Measurements from ENCODE around the gene CHMP2B.
A peak's percentile ranks its signal among the peaks of the same experiment; 100 is the strongest.

Gene CHMP2B

GRCh38 chr3:87227104-87227834, at the start of gene CHMP2B:
CHMP2B (plus strand) TSS chr3:87227309; CDS start chr3:87227523, 214 bp downstream.
- peak; percentile 84 to 86 for DNase-seq (ENCODE audit: low read depth in 1 of 2, low spot score in 1 of 2)

- no peak for DNase-seq (ENCODE audit: low read depth in 1 of 2, low spot score in 1 of 2)
Measured at GRCh38 chr3:87179642-87180041, 47.5 kb upstream of the CHMP2B start.

GRCh38 chr3:87181551-87181950, 45.6 kb upstream of the CHMP2B start:
- DNase-seq (ENCODE audit: low read depth in 1 of 2, low spot score in 1 of 2): no peak

- DNase-seq (ENCODE audit: low read depth in 1 of 2, low spot score in 1 of 2): no peak
Measured at GRCh38 chr3:87182023-87182422, 45.1 kb upstream of the CHMP2B start.

GRCh38 chr3:87186608-87187159, 40.4 kb upstream of the CHMP2B start:
- no peak for DNase-seq (ENCODE audit: low read depth in 1 of 2, low spot score in 1 of 2)

- no peak for DNase-seq (ENCODE audit: low read depth in 1 of 2, low spot score in 1 of 2)
Measured at GRCh38 chr3:87191175-87191574, 35.9 kb upstream of the CHMP2B start.

- DNase-seq (ENCODE audit: low read depth in 1 of 2, low spot score in 1 of 2): no peak
Measured at GRCh38 chr3:87191641-87192040, 35.5 kb upstream of the CHMP2B start.

GRCh38 chr3:87196879-87197278, 30.2 kb upstream of the CHMP2B start:
- no peak for DNase-seq (ENCODE audit: low read depth in 1 of 2, low spot score in 1 of 2)

GRCh38 chr3:87197531-87197930, 29.6 kb upstream of the CHMP2B start:
- DNase-seq (ENCODE audit: low read depth in 1 of 2, low spot score in 1 of 2): no peak

- no peak for DNase-seq (ENCODE audit: low read depth in 1 of 2, low spot score in 1 of 2)
Measured at GRCh38 chr3:87198774-87199173, 28.3 kb upstream of the CHMP2B start.

GRCh38 chr3:87199628-87200027, 27.5 kb upstream of the CHMP2B start:
- no peak for DNase-seq (ENCODE audit: low read depth in 1 of 2, low spot score in 1 of 2)

- DNase-seq (ENCODE audit: low read depth in 1 of 2, low spot score in 1 of 2): no peak
Measured at GRCh38 chr3:87200060-87200647, 27.0 kb upstream of the CHMP2B start.

GRCh38 chr3:87201727-87202126, 25.4 kb upstream of the CHMP2B start:
- DNase-seq (ENCODE audit: low read depth in 1 of 2, low spot score in 1 of 2): no peak

- no peak for DNase-seq (ENCODE audit: low read depth in 1 of 2, low spot score in 1 of 2)
Measured at GRCh38 chr3:87203809-87204208, 23.3 kb upstream of the CHMP2B start.

- DNase-seq (ENCODE audit: low read depth in 1 of 2, low spot score in 1 of 2): no peak
Measured at GRCh38 chr3:87206070-87206469, 21.0 kb upstream of the CHMP2B start.

GRCh38 chr3:87206635-87207034, 20.5 kb upstream of the CHMP2B start:
- DNase-seq (ENCODE audit: low read depth in 1 of 2, low spot score in 1 of 2): no peak

GRCh38 chr3:87207460-87207859, 19.6 kb upstream of the CHMP2B start:
- DNase-seq (ENCODE audit: low read depth in 1 of 2, low spot score in 1 of 2): no peak

GRCh38 chr3:87209111-87209510, 18.0 kb upstream of the CHMP2B start:
- no peak for DNase-seq (ENCODE audit: low read depth in 1 of 2, low spot score in 1 of 2)

- DNase-seq (ENCODE audit: low read depth in 1 of 2, low spot score in 1 of 2): no peak
Measured at GRCh38 chr3:87218560-87218959, 8.5 kb upstream of the CHMP2B start.

- DNase-seq (ENCODE audit: low read depth in 1 of 2, low spot score in 1 of 2): no peak
Measured at GRCh38 chr3:87219611-87220010, 7.5 kb upstream of the CHMP2B start.

- no peak for DNase-seq (ENCODE audit: low read depth in 1 of 2, low spot score in 1 of 2)
Measured at GRCh38 chr3:87225659-87226058, 1.4 kb upstream of the CHMP2B start.

GRCh38 chr3:87227835-87228144, 681 bp downstream of the CHMP2B start:
- no peak for DNase-seq (ENCODE audit: low read depth in 1 of 2, low spot score in 1 of 2)

GRCh38 chr3:87228316-87228715, 1.2 kb downstream of the CHMP2B start:
- no peak for DNase-seq (ENCODE audit: low read depth in 1 of 2, low spot score in 1 of 2)
